ENCODE data around the gene CRY2. TPM values are rescaled to one million over a fixed set of nuclear protein-coding genes. Genes with fewer than 3 reads are reported as not detected.

CRY2 gene
- total RNA-seq, 2 donors from 2014 or later = 18.5 to 30.2 TPM

GRCh38 chr11:45889555-45889954, 42.3 kb downstream of the CRY2 start:
- peaks cover 4% of the 10 kb centered on the region for H3K4me1 ChIP-seq

GRCh38 chr11:45889966-45890365, 42.7 kb downstream of the CRY2 start:
- no peak for DNase-seq
- H3K4me1 ChIP-seq = peaks cover 4% of the 10 kb centered on the region
- TF ChIP-seq, protein P1, sequence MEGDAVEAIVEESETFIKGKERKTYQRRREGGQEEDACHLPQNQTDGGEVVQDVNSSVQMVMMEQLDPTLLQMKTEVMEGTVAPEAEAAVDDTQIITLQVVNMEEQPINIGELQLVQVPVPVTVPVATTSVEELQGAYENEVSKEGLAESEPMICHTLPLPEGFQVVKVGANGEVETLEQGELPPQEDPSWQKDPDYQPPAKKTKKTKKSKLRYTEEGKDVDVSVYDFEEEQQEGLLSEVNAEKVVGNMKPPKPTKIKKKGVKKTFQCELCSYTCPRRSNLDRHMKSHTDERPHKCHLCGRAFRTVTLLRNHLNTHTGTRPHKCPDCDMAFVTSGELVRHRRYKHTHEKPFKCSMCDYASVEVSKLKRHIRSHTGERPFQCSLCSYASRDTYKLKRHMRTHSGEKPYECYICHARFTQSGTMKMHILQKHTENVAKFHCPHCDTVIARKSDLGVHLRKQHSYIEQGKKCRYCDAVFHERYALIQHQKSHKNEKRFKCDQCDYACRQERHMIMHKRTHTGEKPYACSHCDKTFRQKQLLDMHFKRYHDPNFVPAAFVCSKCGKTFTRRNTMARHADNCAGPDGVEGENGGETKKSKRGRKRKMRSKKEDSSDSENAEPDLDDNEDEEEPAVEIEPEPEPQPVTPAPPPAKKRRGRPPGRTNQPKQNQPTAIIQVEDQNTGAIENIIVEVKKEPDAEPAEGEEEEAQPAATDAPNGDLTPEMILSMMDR (IDR thresholded peaks at IDR 0.05) = no peak
- no peaks in the 10 kb centered on the region for H3K27me3 ChIP-seq
- no peak overlapping the region for H3K9ac ChIP-seq (ENCODE audit: low read depth in 2 of 2, low read length in 2 of 2)
- intact Hi-C loops (cut with DNase I) = no loop called here
- no peak overlapping the region for H3K4me3 ChIP-seq
- H3K36me3 ChIP-seq = no peaks in the 10 kb centered on the region
- no peak overlapping the region for H3K27ac ChIP-seq
- no peaks in the 10 kb centered on the region for H3K9me3 ChIP-seq

More at GRCh38 chr11:45889555-45889954, 42.3 kb downstream of the CRY2 start:
- H3K36me3 ChIP-seq = no peaks in the 10 kb centered on the region
- intact Hi-C loops (cut with DNase I) = no loop called here
- H3K4me3 ChIP-seq = no peak overlapping the region
- H3K27me3 ChIP-seq = no peaks in the 10 kb centered on the region
- no peak for DNase-seq
- no peak overlapping the region for H3K27ac ChIP-seq
- no peaks in the 10 kb centered on the region for H3K9me3 ChIP-seq
- TF ChIP-seq, protein P1 (IDR thresholded peaks at IDR 0.05) = no peak
- no peak overlapping the region for H3K9ac ChIP-seq (ENCODE audit: low read depth in 2 of 2, low read length in 2 of 2)

GRCh38 chr11:45890886-45891550, 43.7 kb downstream of the CRY2 start:
- Histone ChIP-seq H3K27me3 (no peaks in the 10 kb centered on the region), H3K36me3 (no peaks in the 10 kb centered on the region), H3K4me1 (peaks cover 1% of the 10 kb centered on the region), H3K4me3 (no peak overlapping the region), H3K9ac (ENCODE audit: low read depth in 2 of 2, low read length in 2 of 2) (no peak overlapping the region), H3K27ac (no peak overlapping the region), H3K9me3 (no peaks in the 10 kb centered on the region)
- no peak for DNase-seq
- intact Hi-C loops (cut with DNase I) = no loop called here
- TF ChIP-seq, protein P1 (IDR thresholded peaks at IDR 0.05) = no peak

GRCh38 chr11:45892856-45893255, 45.6 kb downstream of the CRY2 start:
- no peak overlapping the region for H3K4me3 ChIP-seq
- H3K4me1 ChIP-seq = no peaks in the 10 kb centered on the region
- intact Hi-C loops (cut with DNase I) = no loop called here
- TF ChIP-seq, protein P1 (IDR thresholded peaks at IDR 0.05) = no peak
- H3K9ac ChIP-seq (ENCODE audit: low read depth in 2 of 2, low read length in 2 of 2) = no peak overlapping the region
- no peaks in the 10 kb centered on the region for H3K9me3 ChIP-seq
- H3K27ac ChIP-seq = no peak overlapping the region
- DNase-seq = no peak
- no peaks in the 10 kb centered on the region for H3K36me3 ChIP-seq
- H3K27me3 ChIP-seq = no peaks in the 10 kb centered on the region

- intact Hi-C loops (cut with DNase I) = no loop called here
- H3K9ac ChIP-seq (ENCODE audit: low read depth in 2 of 2, low read length in 2 of 2) = no peak overlapping the region
- no peak for DNase-seq
- H3K4me1 ChIP-seq = peaks cover 8% of the 10 kb centered on the region
- no peak overlapping the region for H3K27ac ChIP-seq
- H3K9me3 ChIP-seq = no peaks in the 10 kb centered on the region
- TF ChIP-seq, protein P1 (IDR thresholded peaks at IDR 0.05) = no peak
- H3K27me3 ChIP-seq = peaks cover 7% of the 10 kb centered on the region
- no peak overlapping the region for H3K4me3 ChIP-seq
- H3K36me3 ChIP-seq = no peaks in the 10 kb centered on the region
Measured at GRCh38 chr11:45894555-45895247, 47.4 kb downstream of the CRY2 start.
